NCI-H524 treated with DMSO at 0.1 percent for 48 hours (cell line): ENCODE results near the gene LRP1B.
"Not testable (repeated sequence)": the region's sequence is repeated elsewhere in the genome, so short reads cannot be mapped to it uniquely, and the experiment has no call there.

Source experiments
- DNase-seq: peaks from one replicate; lab custom pipeline; 2025; lab: John Stamatoyannopoulos, UW

The LRP1B gene

GRCh38 chr2:140601801-140602200 is 1529.0 kb downstream of the LRP1B start:
- DNase-seq, result no peak

GRCh38 chr2:140601342-140601741 is 1529.5 kb downstream of the LRP1B start:
- no peak for DNase-seq

- DNase-seq, result no peak
Measured at GRCh38 chr2:140600116-140600515, 1530.7 kb downstream of the LRP1B start.

- DNase-seq, result no peak
Measured at GRCh38 chr2:140597836-140598235, 1533.0 kb downstream of the LRP1B start.

GRCh38 chr2:140597205-140597604 is 1533.6 kb downstream of the LRP1B start:
- DNase-seq, result no peak

- no peak for DNase-seq
Measured at GRCh38 chr2:140596447-140596846, 1534.4 kb downstream of the LRP1B start.

- DNase-seq, result no peak
Measured at GRCh38 chr2:140595107-140595506, 1535.7 kb downstream of the LRP1B start.

GRCh38 chr2:140593132-140593531 is 1537.7 kb downstream of the LRP1B start:
- DNase-seq, result no peak

- DNase-seq, result no peak
Measured at GRCh38 chr2:140589696-140590095, 1541.1 kb downstream of the LRP1B start.

GRCh38 chr2:140589273-140589672 is 1541.5 kb downstream of the LRP1B start:
- DNase-seq, result no peak

GRCh38 chr2:140586379-140586778 is 1544.4 kb downstream of the LRP1B start:
- peak; percentile 14 for DNase-seq

- no peak for DNase-seq
Measured at GRCh38 chr2:140585016-140585415, 1545.8 kb downstream of the LRP1B start.

- DNase-seq, result no peak
Measured at GRCh38 chr2:140584471-140584870, 1546.3 kb downstream of the LRP1B start.

GRCh38 chr2:140580532-140581151 is 1550.2 kb downstream of the LRP1B start:
- no peak for DNase-seq

- no peak for DNase-seq
Measured at GRCh38 chr2:140577453-140577852, 1553.4 kb downstream of the LRP1B start.

GRCh38 chr2:140567734-140568133 is 1563.1 kb downstream of the LRP1B start:
- no peak for DNase-seq

GRCh38 chr2:140565756-140566155 is 1565.1 kb downstream of the LRP1B start:
- DNase-seq, result no peak

GRCh38 chr2:140555701-140556100 is 1575.1 kb downstream of the LRP1B start:
- no peak for DNase-seq

- DNase-seq, result no peak
Measured at GRCh38 chr2:140552634-140553033, 1578.2 kb downstream of the LRP1B start.

- no peak for DNase-seq
Measured at GRCh38 chr2:140551287-140551686, 1579.5 kb downstream of the LRP1B start.

- peak; percentile 59 for DNase-seq
Measured at GRCh38 chr2:140550821-140551220, 1580.0 kb downstream of the LRP1B start.

- DNase-seq, result not testable (repeated sequence)
Measured at GRCh38 chr2:140544769-140545168, 1586.0 kb downstream of the LRP1B start.

- no peak for DNase-seq
Measured at GRCh38 chr2:140542627-140543026, 1588.2 kb downstream of the LRP1B start.

GRCh38 chr2:140539242-140539875 is 1591.5 kb downstream of the LRP1B start:
- no peak for DNase-seq
